Ovary (tissue), 3 donors: ENCODE data around the gene KRTAP26-1.

Experiments
- CTCF ChIP-seq, 3 donors: fragments of 450-650 bp in 2 of 3; fragments of 200-600 bp in 1 of 3; IDR thresholded peaks; one replicate each; pipeline versions ENCODE4 v1.5.1 to v1.8.0; 2016 to 2022; ENCODE audit warnings: antibody characterized with exemption in 3 of 3, mild to moderate bottlenecking in 1 of 3
- POLR2A ChIP-seq: fragments of 450-650 bp; IDR thresholded peaks from one replicate; pipeline ENCODE4 v1.6.1; 2017; ENCODE audit warnings: antibody characterized with exemption, mild to moderate bottlenecking, moderate library complexity
- donor health status: DM: no; HTN: no; CAD: no.

GRCh38 chr21:30271156-30271555, 49.0 kb downstream of the KRTAP26-1 start:
- TF ChIP-seq POLR2A = no peak
- no peak for TF ChIP-seq CTCF (IDR thresholded peaks at IDR 0.05)
